MM.1S (cell line): ENCODE measurements around the gene FAM120A.

ENCODE experiments used
- DNase-seq: peaks from one replicate; pipeline ENCODE4 v3.0.0-alpha.2; 2015
- H2AFZ ChIP-seq: fragments of 300-600 bp; sonication (generic); 2 replicates; pipeline ENCODE4 v1.6.0; 2016; ENCODE audit warnings: antibody characterized with exemption, low read length
- H3F3A ChIP-seq: fragments of 300-600 bp; sonication (generic); 2 replicates; pipeline ENCODE4 v1.6.1; 2016; ENCODE audit warnings: mild to moderate bottlenecking, antibody characterized with exemption, low read length, moderate library complexity, mixed read lengths; ENCODE audit not compliant: insufficient read depth
- H3K27ac ChIP-seq: fragments of 300-600 bp; sonication (generic); 2 replicates; pipeline ENCODE4 v1.5.1; 2016; ENCODE audit warnings: mild to moderate bottlenecking, low read length
- H3K27me3 ChIP-seq: fragments of 300-600 bp; sonication (generic); replicated peaks from 2 replicates; pipeline ENCODE4 v1.6.0; 2016; ENCODE audit warnings: low read length; ENCODE audit not compliant: insufficient read depth
- H3K36me3 ChIP-seq: fragments of 300-600 bp; sonication (generic); replicated peaks from 2 replicates; pipeline ENCODE4 v1.6.1; 2016; ENCODE audit warnings: mild to moderate bottlenecking, low read length, mixed read lengths; ENCODE audit not compliant: insufficient read depth
- H3K4me1 ChIP-seq: fragments of 300-600 bp; sonication (generic); 2 replicates; pipeline ENCODE4 v1.6.1; 2016; ENCODE audit warnings: low read length, mixed read lengths
- H3K4me2 ChIP-seq: fragments of 300-600 bp; sonication (generic); 2 replicates; pipeline ENCODE4 v1.6.0; 2016; ENCODE audit warnings: low read depth, low read length
- H3K4me3 ChIP-seq: fragments of 300-600 bp; sonication (generic); 2 replicates; pipeline ENCODE4 v1.5.1; 2016; ENCODE audit warnings: low read length, mixed read lengths
- H3K79me2 ChIP-seq: fragments of 300-600 bp; sonication (generic); 2 replicates; pipeline ENCODE4 v1.6.1; 2016; ENCODE audit warnings: mixed run types, low read length, mixed read lengths
- H3K9ac ChIP-seq: fragments of 300-600 bp; sonication (generic); 2 replicates; pipeline ENCODE4 v1.6.1; 2016; ENCODE audit warnings: low read length, mixed read lengths
- H3K9me2 ChIP-seq: fragments of 300-600 bp; sonication (generic); replicated peaks from 2 replicates; pipeline ENCODE4 v1.6.1; 2016; ENCODE audit warnings: mild to moderate bottlenecking, low read length, mixed read lengths; ENCODE audit not compliant: insufficient read depth
- H3K9me3 ChIP-seq: fragments of 300-600 bp; sonication (generic); replicated peaks from 2 replicates; pipeline ENCODE4 v1.6.1; 2016; ENCODE audit warnings: mild to moderate bottlenecking, low read length, mixed read lengths; ENCODE audit not compliant: insufficient read depth
- H4K20me1 ChIP-seq: fragments of 300-600 bp; sonication (generic); 2 replicates; pipeline ENCODE4 v1.6.1; 2016; ENCODE audit warnings: mild to moderate bottlenecking, low read length, moderate library complexity, mixed read lengths; ENCODE audit not compliant: insufficient read depth
- EZH2 ChIP-seq: fragments of 300-600 bp; sonication (generic); optimal IDR thresholded peaks from 2 replicates; pipeline ENCODE3; 2017; ENCODE audit warnings: low read depth, mild to moderate bottlenecking, antibody characterized with exemption, low read length, mixed read lengths
- EZH2phosphoT487 ChIP-seq: fragments of 300-600 bp; sonication (generic); IDR thresholded peaks from 2 replicates; pipeline ENCODE4 v1.6.1; 2018; ENCODE audit warnings: antibody characterized with exemption, low read length
- TF ChIP-seq, protein P1 (sequence below): fragments of 300-600 bp; sonication (generic); IDR thresholded peaks from 2 replicates; pipeline ENCODE4 v1.5.1; 2016; ENCODE audit warnings: antibody characterized with exemption, low read length, mixed read lengths

The FAM120A gene

DNA sequence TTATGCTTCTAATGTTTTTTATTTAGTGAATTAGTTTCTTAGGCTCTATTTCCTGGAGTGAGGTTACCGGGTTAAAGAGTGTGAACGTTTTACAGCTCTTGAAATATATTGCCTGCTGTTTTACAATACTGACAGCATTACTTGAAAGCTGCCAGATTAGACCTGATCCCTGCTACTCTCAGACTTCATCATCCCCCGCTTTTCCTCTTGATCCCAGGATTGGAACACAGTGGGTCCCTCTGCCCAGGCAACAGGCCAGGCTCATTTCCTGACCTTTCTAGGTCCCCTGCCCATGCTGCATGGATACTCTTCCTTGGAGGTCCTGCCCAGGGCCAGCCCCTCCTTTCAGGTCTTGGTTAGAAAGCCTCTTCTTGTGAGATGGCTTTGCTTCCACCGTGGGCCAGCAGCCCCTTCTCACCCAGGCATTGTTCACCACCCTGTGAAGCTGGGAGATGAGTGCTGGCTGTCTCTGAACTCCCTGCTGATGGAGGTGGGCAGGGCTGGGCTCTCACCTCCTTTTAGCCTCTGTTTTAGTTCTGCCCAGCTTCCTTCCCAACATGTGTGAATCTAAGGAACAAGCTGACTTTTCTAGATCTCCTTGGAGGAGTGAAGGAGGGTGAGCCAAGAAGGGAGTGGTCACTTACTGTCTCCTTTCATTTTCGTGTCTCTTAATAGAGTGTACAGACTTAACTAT, 17.4 kb downstream of the FAM120A start:
- Histone ChIP-seq H2AFZ (no peak overlapping the region), H4K20me1 (peaks cover 43% of the 10 kb centered on the region), H3K9ac (no peak overlapping the region), H3K4me2 (peak overlapping the region; percentile 43; the same call in 1 of the 2 replicates), H3K4me1 (peaks cover 39% of the 10 kb centered on the region), H3K9me2 (no peaks in the 10 kb centered on the region), H3K9me3 (no peaks in the 10 kb centered on the region), H3K36me3 (peaks cover 10% of the 10 kb centered on the region; the same call in 1 of the 2 replicates), H3K27ac (peak overlapping the region; percentile 3; the same call in 1 of the 2 replicates), H3K79me2 (peaks cover 99% of the 10 kb centered on the region), H3K27me3 (no peaks in the 10 kb centered on the region), H3F3A (no peaks in the 10 kb centered on the region), H3K4me3 (no peak overlapping the region)
- no peak for DNase-seq
- TF ChIP-seq EZH2phosphoT487 (no peak), EZH2 (no peak)
- TF ChIP-seq, protein P1, sequence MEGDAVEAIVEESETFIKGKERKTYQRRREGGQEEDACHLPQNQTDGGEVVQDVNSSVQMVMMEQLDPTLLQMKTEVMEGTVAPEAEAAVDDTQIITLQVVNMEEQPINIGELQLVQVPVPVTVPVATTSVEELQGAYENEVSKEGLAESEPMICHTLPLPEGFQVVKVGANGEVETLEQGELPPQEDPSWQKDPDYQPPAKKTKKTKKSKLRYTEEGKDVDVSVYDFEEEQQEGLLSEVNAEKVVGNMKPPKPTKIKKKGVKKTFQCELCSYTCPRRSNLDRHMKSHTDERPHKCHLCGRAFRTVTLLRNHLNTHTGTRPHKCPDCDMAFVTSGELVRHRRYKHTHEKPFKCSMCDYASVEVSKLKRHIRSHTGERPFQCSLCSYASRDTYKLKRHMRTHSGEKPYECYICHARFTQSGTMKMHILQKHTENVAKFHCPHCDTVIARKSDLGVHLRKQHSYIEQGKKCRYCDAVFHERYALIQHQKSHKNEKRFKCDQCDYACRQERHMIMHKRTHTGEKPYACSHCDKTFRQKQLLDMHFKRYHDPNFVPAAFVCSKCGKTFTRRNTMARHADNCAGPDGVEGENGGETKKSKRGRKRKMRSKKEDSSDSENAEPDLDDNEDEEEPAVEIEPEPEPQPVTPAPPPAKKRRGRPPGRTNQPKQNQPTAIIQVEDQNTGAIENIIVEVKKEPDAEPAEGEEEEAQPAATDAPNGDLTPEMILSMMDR = no peak

GRCh38 chr9:93470391-93470790, 18.9 kb downstream of the FAM120A start:
- Histone ChIP-seq H3K4me1 (peaks cover 25% of the 10 kb centered on the region), H3K9ac (no peak overlapping the region), H4K20me1 (peaks cover 37% of the 10 kb centered on the region), H3F3A (no peaks in the 10 kb centered on the region), H3K79me2 (peaks cover 98% of the 10 kb centered on the region), H2AFZ (no peak overlapping the region), H3K4me2 (no peak overlapping the region), H3K27ac (no peak overlapping the region), H3K27me3 (no peaks in the 10 kb centered on the region), H3K9me3 (no peaks in the 10 kb centered on the region), H3K9me2 (no peaks in the 10 kb centered on the region), H3K4me3 (no peak overlapping the region), H3K36me3 (peaks cover 10% of the 10 kb centered on the region; the same call in 1 of the 2 replicates)
- DNase-seq = no peak
- TF ChIP-seq EZH2phosphoT487 (no peak), EZH2 (no peak)
- TF ChIP-seq, protein P1 = no peak

- Histone ChIP-seq H4K20me1 (peaks cover 37% of the 10 kb centered on the region), H3K4me2 (no peak overlapping the region), H3K4me1 (peaks cover 25% of the 10 kb centered on the region), H3F3A (no peaks in the 10 kb centered on the region), H2AFZ (no peak overlapping the region), H3K27me3 (no peaks in the 10 kb centered on the region), H3K9me2 (no peaks in the 10 kb centered on the region), H3K27ac (no peak overlapping the region), H3K9ac (no peak overlapping the region), H3K4me3 (no peak overlapping the region), H3K79me2 (peaks cover 98% of the 10 kb centered on the region), H3K9me3 (no peaks in the 10 kb centered on the region), H3K36me3 (peaks cover 10% of the 10 kb centered on the region; the same call in 1 of the 2 replicates)
- no peak for DNase-seq
- TF ChIP-seq, protein P1 = no peak
- TF ChIP-seq EZH2phosphoT487 = no peak
- TF ChIP-seq EZH2 = no peak
Measured at GRCh38 chr9:93471124-93471523, 19.6 kb downstream of the FAM120A start.
